ENCODE results near the gene ZBBX.

- TF ChIP-seq CTCF (IDR thresholded peaks at IDR 0.05; ENCODE audit: control extremely low read depth in 1 of 3, insufficient read depth in 1 of 3, low read depth in 1 of 3, low read length in 3 of 3) (no peak), EZH2 (IDR thresholded peaks at IDR 0.05; ENCODE audit: low read depth, low read length, severe bottlenecking) (no peak), EP300 (IDR thresholded peaks at IDR 0.05; ENCODE audit: borderline replicate concordance in 1 of 2, low read depth in 2 of 2, low read length in 2 of 2) (no peak), RFX5 (IDR thresholded peaks at IDR 0.05; ENCODE audit: borderline replicate concordance, low read depth, low read length) (no peak), RAD21 (IDR thresholded peaks at IDR 0.05 in 1 of 2, conservative IDR thresholded peaks at IDR 0.05 in 1 of 2; ENCODE audit: low read depth in 2 of 2, low read length in 2 of 2) (no peak), POLR2A (IDR thresholded peaks at IDR 0.05; ENCODE audit: control extremely low read depth in 1 of 2, low read depth in 2 of 2, low read length in 2 of 2) (no peak), MAX (IDR thresholded peaks at IDR 0.05) (no peak), YY1 (IDR thresholded peaks at IDR 0.05; ENCODE audit: low read depth, low read length) (no peak), SUZ12 (IDR thresholded peaks at IDR 0.05; ENCODE audit: low read length) (no peak), POLR2AphosphoS5 (IDR thresholded peaks at IDR 0.05; ENCODE audit: low read depth, low read length) (no peak), MAFK (IDR thresholded peaks at IDR 0.05; ENCODE audit: low read depth, low read length) (no peak)
Measured at GRCh38 chr3:167318996-167319615, 61.0 kb downstream of the ZBBX start.
